GM12878 (cell line): Measurements from ENCODE around the gene RHCE. TPM values are rescaled to one million over a fixed set of nuclear protein-coding genes. Genes with fewer than 3 reads are reported as not detected.

ENCODE experiments used
- ATF3 ChIP-seq: IDR thresholded peaks from 2 replicates; pipeline ENCODE4 v1.6.1; 2011; ENCODE audit warnings: low read depth, mild to moderate bottlenecking, low read length, moderate library complexity, borderline replicate concordance; ENCODE audit errors: extremely low read depth
- ATF7 ChIP-seq: fragments of 450-650 bp; IDR thresholded peaks from 2 replicates; pipeline ENCODE4 v1.6.1; 2016; ENCODE audit warnings: low read depth, mild to moderate bottlenecking
- CHD4 ChIP-seq: fragments of 200-600 bp; sonication (generic); IDR thresholded peaks from 2 replicates; pipeline ENCODE4 v1.6.1; 2016; ENCODE audit warnings: mild to moderate bottlenecking
- CREB1 ChIP-seq: IDR thresholded peaks from 2 replicates; pipeline ENCODE4 v1.6.1; 2012; ENCODE audit warnings: low read depth, mild to moderate bottlenecking, inconsistent platforms
- EGR1 ChIP-seq, 2 experiments: IDR thresholded peaks; 1 replicate in 1 of 2; 2 replicates in 1 of 2; pipeline ENCODE4 v1.6.1; 2011 to 2012; ENCODE audit warnings: low read depth in 2 of 2, low read length in 2 of 2, borderline replicate concordance in 1 of 2, mild to moderate bottlenecking in 1 of 2, moderate library complexity in 1 of 2
- HDAC6 ChIP-seq: fragments of 200-600 bp; sonication (generic); IDR thresholded peaks from one replicate; pipeline ENCODE4 v1.8.0; 2017; ENCODE audit warnings: antibody characterized with exemption; ENCODE audit not compliant: unreplicated experiment
- IRF4 ChIP-seq: IDR thresholded peaks from 2 replicates; pipeline ENCODE4 v1.6.1; 2011; ENCODE audit warnings: low read depth, low read length
- JUNB ChIP-seq: IDR thresholded peaks from 2 replicates; pipeline ENCODE4 v1.6.1; 2016; ENCODE audit warnings: antibody characterized with exemption, mild to moderate bottlenecking
- MTA3 ChIP-seq: IDR thresholded peaks from 2 replicates; pipeline ENCODE4 v1.6.1; 2012; ENCODE audit warnings: low read length, inconsistent platforms, borderline replicate concordance
- NFYA ChIP-seq: IDR thresholded peaks from 2 replicates; pipeline ENCODE4 v1.6.1; 2011; ENCODE audit warnings: low read depth, mild to moderate bottlenecking, low read length, improper control_type of control experiment, borderline replicate concordance
- NR2C1 ChIP-seq: fragments of 450-650 bp; IDR thresholded peaks from 2 replicates; pipeline ENCODE4 v1.6.1; 2017; ENCODE audit warnings: antibody characterized with exemption, mild to moderate bottlenecking, moderate library complexity
- NR2C2 ChIP-seq: IDR thresholded peaks from 2 replicates; pipeline ENCODE4 v1.6.1; 2011; ENCODE audit warnings: borderline replicate concordance, low read depth; ENCODE audit not compliant: control insufficient read depth, insufficient read length
- RAD51 ChIP-seq: fragments of 450-650 bp; IDR thresholded peaks from 2 replicates; pipeline ENCODE4 v1.6.1; 2016; ENCODE audit warnings: moderate library complexity, mild to moderate bottlenecking, inconsistent platforms
- RB1 ChIP-seq: fragments of 450-650 bp; formaldehyde crosslinking; IDR thresholded peaks from 2 replicates; pipeline ENCODE4 v1.6.1; 2017; ENCODE audit warnings: mild to moderate bottlenecking, borderline replicate concordance
- SIN3A ChIP-seq: IDR thresholded peaks from 2 replicates; pipeline ENCODE4 v1.6.1; 2012; ENCODE audit warnings: low read depth, low read length, improper control_type of control experiment
- SIX5 ChIP-seq: IDR thresholded peaks from 2 replicates; pipeline ENCODE4 v1.6.1; 2011; ENCODE audit warnings: mild to moderate bottlenecking, low read depth, low read length, moderate library complexity; ENCODE audit not compliant: severe bottlenecking
- SREBF2 ChIP-seq: IDR thresholded peaks from 2 replicates; pipeline ENCODE4 v1.6.1; 2012; ENCODE audit warnings: mild to moderate bottlenecking, low read length
- SUPT20H ChIP-seq: IDR thresholded peaks from 2 replicates; pipeline ENCODE4 v1.6.1; 2011; ENCODE audit warnings: low read depth, mild to moderate bottlenecking, low read length, moderate library complexity, borderline replicate concordance; ENCODE audit not compliant: control insufficient read depth
- TCF12 ChIP-seq: IDR thresholded peaks from 2 replicates; pipeline ENCODE4 v1.6.1; 2011; ENCODE audit warnings: low read depth, mild to moderate bottlenecking, low read length
- YBX1 ChIP-seq: fragments of 450-650 bp; IDR thresholded peaks from 2 replicates; pipeline ENCODE4 v1.6.1; 2016; ENCODE audit warnings: antibody characterized with exemption
- ZBTB4 ChIP-seq: fragments of 450-650 bp; formaldehyde crosslinking; IDR thresholded peaks from 2 replicates; pipeline ENCODE4 v1.4.0; 2022; ENCODE audit warnings: mild to moderate bottlenecking, moderate library complexity
- ZZZ3 ChIP-seq: IDR thresholded peaks from 2 replicates; pipeline ENCODE4 v1.6.1; 2011; ENCODE audit warnings: low read depth; ENCODE audit not compliant: control insufficient read depth, insufficient read length
- polyA plus RNA-seq, 11 experiments: library from polyadenylated mRNA; depleted of rRNA in 4 of 11; unstranded in 6 of 11; stranded (reverse) in 5 of 11; fragments of >200 nt; fragmentation: Nextera tagmentation in 4 of 11; fragmentation: Illumina TruSeq in 1 of 11; extraction: Ambion mirVana in 4 of 11; extraction: Trizol in 1 of 11; gene quantifications; 1 replicate in 1 of 11; 2 replicates in 10 of 11; pipeline versions ENCODE4 v1.2.1 to v1.2.3, GENCODE V29; 2011 to 2016; ENCODE audit warnings: inconsistent platforms in 2 of 11, missing spikeins in 2 of 11, low read depth in 1 of 11
- total RNA-seq, 4 experiments: library from RNA; depleted of rRNA in 3 of 4; stranded (reverse); fragments of >200 nt in 3 of 4; fragmentation: Illumina TruSeq in 1 of 4; extraction: Trizol in 1 of 4; gene quantifications; 2 replicates each; pipeline versions ENCODE4 v1.2.1 to v1.2.3, GENCODE V29; 2013 to 2021
- TF ChIP-seq, protein P1 (sequence below): IDR thresholded peaks from 2 replicates; pipeline ENCODE4 v1.6.1; 2012; ENCODE audit warnings: mild to moderate bottlenecking, low read depth, low read length

Gene RHCE
- total and polyA plus RNA-seq, 10 of the 15 experiments (the other 5 are each of a cell fraction or from before 2014, with no cell fraction given): 0.06 to 0.41 (median 0.22) TPM; not detected in 2

DNA sequence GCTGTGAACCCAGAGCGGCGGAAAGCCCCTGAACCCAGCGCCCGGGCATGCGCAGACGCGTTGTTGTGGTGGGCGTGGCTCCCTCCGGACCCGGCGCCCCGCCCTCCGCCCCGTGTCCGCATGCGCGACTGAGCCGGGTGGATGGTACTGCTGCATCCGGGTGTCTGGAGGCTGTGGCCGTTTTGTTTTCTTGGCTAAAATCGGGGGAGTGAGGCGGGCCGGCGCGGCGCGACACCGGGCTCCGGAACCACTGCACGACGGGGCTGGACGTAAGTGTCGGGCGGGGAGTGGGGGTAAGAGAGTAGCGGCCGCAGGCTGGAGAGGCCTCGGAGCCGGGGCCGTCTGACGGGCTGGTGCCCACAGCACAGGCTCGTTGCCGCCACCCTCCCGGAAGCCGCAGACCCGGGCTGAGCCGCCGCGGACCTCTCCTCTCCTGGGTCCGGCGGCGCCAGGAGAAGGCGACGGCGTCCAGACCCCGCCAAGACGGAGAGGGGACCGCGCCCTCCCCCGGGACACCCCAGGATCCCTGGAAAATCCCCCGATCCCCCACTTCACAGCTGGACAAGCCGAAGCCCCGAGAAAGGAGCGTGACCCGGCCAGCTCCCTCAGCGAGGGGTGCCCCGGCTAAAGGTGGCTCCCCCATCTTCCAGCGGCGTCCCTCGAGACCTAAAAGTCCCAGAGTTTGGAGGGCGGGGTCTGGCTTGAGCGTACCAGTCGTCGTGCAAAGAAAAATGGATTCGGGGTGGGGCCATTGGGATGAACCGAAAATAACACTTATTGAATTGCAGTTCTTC lies 82.2 kb downstream of the RHCE start, which contains the start of gene TMEM50A (continued):
- no peak for TF ChIP-seq NR2C2
- no peak for TF ChIP-seq IRF4
- TF ChIP-seq SREBF2: no peak
- TF ChIP-seq EGR1 (IDR thresholded peaks at IDR 0.05; ENCODE audit: borderline replicate concordance in 1 of 2, low read depth in 2 of 2, low read length in 2 of 2): 0 out of 3 replicates have a peak, but pooled peaks of 1 of the 2 experiments have one; percentile 5
- TF ChIP-seq ZBTB4 (CRISPR knock-in tag): no peak
- peak; percentile 3 for TF ChIP-seq SIX5
- TF ChIP-seq TCF12: no peak
- no peak for TF ChIP-seq CHD4
- peak; percentile 35; the same call in 1 of the 2 replicates for TF ChIP-seq CREB1
- TF ChIP-seq NFYA: no peak
- TF ChIP-seq RAD51: no peak
- no peak for TF ChIP-seq ATF7
- no peak for TF ChIP-seq JUNB
- no peak for TF ChIP-seq SUPT20H
- TF ChIP-seq, protein P1, sequence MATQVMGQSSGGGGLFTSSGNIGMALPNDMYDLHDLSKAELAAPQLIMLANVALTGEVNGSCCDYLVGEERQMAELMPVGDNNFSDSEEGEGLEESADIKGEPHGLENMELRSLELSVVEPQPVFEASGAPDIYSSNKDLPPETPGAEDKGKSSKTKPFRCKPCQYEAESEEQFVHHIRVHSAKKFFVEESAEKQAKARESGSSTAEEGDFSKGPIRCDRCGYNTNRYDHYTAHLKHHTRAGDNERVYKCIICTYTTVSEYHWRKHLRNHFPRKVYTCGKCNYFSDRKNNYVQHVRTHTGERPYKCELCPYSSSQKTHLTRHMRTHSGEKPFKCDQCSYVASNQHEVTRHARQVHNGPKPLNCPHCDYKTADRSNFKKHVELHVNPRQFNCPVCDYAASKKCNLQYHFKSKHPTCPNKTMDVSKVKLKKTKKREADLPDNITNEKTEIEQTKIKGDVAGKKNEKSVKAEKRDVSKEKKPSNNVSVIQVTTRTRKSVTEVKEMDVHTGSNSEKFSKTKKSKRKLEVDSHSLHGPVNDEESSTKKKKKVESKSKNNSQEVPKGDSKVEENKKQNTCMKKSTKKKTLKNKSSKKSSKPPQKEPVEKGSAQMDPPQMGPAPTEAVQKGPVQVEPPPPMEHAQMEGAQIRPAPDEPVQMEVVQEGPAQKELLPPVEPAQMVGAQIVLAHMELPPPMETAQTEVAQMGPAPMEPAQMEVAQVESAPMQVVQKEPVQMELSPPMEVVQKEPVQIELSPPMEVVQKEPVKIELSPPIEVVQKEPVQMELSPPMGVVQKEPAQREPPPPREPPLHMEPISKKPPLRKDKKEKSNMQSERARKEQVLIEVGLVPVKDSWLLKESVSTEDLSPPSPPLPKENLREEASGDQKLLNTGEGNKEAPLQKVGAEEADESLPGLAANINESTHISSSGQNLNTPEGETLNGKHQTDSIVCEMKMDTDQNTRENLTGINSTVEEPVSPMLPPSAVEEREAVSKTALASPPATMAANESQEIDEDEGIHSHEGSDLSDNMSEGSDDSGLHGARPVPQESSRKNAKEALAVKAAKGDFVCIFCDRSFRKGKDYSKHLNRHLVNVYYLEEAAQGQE: no peak
- TF ChIP-seq ZZZ3: no peak
- TF ChIP-seq RB1: peak; percentile 89
- no peak for TF ChIP-seq MTA3
- TF ChIP-seq YBX1: no peak
- TF ChIP-seq ATF3: no peak
- no peak for TF ChIP-seq NR2C1
- TF ChIP-seq HDAC6: no peak
- peak; percentile 76; the same call in 1 of the 2 replicates for TF ChIP-seq SIN3A
